NCI-H2029 (cell line): Measurements from ENCODE around the gene SESN3.
A peak's percentile ranks its signal among the peaks of the same experiment; 100 is the strongest.
"Not testable (repeated sequence)": the region's sequence is repeated elsewhere in the genome, so short reads cannot be mapped to it uniquely, and the experiment has no call there.

Experiments
- DNase-seq: peaks from one replicate; lab custom pipeline; 2025; lab: John Stamatoyannopoulos, UW

The SESN3 gene

GRCh38 chr11:95248666-95249467, 17.9 kb upstream of the SESN3 start:
- no peak for DNase-seq

DNA sequence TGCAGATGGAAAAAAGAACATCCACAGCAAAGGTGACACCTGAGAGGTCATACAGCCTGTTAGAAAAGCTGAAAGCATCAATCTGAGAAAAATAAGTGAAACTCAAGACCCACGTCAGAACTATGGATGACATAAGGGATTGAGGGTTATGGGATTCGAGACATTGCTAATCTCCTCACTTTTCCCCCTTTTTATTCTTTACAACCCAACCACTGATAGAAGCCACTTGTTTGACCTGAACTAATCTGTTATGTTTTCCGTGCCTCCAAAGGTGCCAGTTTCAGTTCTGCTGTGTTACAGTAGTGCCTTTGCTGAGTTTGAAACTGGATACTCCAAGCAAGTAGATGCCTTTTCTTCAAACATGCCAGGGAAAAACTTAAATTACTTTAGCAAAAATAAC, 16.9 kb upstream of the SESN3 start:
- DNase-seq, result no peak

DNA sequence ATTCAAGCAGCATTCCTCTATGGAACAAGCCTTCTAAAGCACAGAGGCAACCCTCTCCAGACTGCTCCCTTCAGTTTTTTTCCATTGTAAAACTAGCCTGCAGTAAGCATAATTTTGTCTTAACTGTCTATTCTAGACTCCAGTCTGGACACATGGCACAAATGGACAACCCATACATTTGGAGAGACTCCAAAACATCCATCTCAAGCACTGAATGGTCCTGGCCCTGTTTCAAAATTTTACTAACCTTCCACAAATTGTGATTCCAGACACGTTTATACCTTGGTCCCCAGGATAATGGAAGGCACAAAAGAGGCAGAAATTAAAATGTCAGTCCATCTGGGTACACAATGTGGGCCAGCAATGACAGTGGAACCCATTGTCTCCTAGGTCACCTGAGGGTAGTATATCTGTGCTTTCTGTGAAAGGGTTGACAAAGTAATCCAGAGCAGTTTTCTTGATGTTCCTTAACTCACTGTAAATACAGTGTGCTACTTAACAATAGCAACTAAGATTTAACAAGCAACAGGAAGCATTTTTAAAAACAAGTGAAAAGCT, 16.2 kb upstream of the SESN3 start:
- DNase-seq, result no peak

DNA sequence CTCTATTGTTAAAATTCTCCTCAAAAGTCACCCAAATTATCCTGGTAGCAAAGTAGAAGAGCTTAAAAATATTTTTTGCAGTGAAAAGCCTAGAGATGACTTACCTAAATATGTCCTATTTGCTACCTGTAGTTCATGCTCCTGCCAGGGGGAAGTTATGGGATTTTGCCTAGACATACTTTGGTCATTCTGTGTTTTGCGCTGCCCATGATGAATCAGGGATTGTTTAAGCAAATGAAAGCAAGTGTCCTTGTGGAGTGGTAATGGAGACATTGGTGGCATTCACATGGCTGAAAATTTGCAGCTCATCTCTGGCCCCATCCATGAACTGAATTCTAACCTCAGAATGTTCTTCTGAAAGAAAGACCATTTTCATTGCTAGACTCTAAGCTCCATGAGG, 14.6 kb upstream of the SESN3 start:
- no peak for DNase-seq

- no peak for DNase-seq
These were observed 14.0 kb upstream of the SESN3 start for GRCh38 chr11:95245038-95245437.

- no peak for DNase-seq
These were observed 12.7 kb upstream of the SESN3 start for GRCh38 chr11:95243673-95244072.

DNA sequence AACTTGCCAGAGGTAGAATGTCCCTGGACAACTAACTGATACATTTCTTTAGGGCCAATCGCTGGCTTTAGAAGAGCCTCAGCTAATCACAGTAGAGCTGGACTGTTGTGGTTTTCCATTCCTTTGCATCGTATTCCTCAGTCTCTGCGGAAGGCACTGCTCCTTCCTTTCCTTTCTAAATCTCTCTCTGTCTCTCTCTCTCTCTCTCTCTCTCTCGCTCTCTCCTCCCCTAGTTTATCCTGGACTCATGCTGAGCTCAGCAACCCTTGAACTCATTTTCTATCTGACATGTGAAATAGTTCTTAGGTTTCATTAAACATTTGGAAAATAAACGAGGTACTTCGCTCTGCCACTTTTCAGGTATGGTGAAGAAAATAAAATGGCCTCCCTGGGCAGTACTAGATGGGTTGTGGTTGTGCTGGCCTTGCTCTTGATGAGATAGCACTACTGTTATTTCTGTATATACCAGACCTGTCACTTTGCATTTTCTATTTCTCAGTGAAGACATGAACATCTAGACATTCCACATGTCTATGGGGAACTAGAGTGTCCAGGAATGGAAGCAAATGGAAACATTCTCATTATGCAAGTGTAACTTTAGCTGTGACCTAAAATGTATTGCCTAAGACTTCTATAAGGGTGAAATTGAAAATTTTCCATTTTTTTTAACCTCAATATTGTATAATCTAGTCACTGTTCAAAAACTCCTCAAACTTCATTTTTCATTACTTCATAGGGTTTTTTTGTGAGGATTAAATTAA, 12.0 kb upstream of the SESN3 start:
- DNase-seq, result no peak

GRCh38 chr11:95242091-95242844, 11.3 kb upstream of the SESN3 start:
- DNase-seq, result no peak

DNA sequence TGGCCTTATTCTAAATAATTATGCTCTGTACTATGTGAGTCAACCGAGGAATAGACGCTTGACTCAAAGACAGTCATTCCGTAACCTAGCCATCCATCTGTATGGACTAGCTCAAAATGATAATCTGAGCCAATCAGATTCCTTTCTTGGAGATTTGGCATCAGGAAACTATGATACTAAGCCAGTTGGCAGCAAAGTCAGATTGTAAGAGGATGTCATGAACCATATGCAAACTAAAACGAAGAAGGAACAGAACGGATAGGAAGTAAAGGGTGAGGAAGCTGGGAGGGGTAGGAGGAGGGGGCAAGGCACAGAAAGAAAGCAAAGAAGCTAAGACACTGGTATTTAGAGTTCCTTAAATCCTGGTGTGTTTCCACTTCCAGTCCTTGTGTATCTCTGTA, 10.7 kb upstream of the SESN3 start:
- no peak for DNase-seq

- DNase-seq, result no peak
These were observed 9.1 kb upstream of the SESN3 start for GRCh38 chr11:95239871-95240649.

- no peak for DNase-seq
These were observed 1.7 kb upstream of the SESN3 start for GRCh38 chr11:95232666-95233065.

DNA sequence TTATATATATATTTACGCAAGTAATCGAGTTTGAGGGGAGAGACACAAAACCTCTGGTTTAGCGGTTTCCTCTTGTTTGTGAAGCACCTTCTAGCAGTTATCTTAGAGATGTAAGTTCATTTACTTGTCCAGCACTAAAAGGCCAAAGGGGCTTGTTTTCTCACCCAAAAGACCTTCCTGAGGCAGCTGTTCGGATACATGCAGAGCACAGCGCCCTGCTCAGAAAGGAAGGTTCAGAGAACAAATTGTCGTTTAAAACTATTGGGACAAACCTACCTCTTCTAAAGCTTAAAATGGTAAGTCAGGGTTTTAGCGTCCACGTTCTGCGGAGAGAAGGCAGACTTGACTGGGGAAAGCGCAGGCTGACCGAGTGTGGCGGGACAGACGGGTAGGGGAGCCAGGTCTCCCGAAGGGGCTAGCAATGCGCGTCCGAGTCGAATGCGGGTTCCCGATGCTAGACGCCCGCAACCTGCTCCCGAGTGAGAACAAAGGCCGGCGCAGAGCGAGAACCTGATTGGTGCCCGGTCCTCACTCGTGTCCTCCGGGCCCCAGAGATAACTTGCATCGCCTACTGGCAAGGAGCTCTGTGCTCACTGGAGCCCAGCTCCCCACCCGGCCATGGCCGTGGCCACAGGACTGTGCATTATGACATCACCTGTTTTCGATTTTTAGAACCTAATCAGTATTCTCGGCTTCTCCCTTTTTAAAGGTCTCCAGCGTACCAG, 1.0 kb upstream of the SESN3 start:
- DNase-seq, result peak; percentile 32

DNA sequence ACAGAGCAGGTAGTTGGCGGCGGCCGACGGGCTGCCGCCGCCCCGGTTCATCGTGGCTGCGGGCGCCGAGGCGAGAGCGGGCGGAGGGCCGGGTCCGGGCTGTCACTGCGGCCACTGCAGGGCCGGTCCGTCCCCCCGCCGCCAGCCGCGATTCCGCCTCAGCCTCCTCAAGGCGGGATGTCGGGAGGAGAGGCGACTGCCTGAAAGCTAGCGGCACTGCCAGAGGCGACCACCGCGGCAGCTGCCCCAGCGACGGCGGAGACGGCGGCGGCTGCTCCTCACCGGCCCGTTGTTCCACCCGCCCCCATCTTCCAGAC, 234 bp downstream of the SESN3 start:
- DNase-seq, result no peak

GRCh38 chr11:95229993-95230809, 801 bp downstream of the SESN3 start:
- DNase-seq, result no peak

DNA sequence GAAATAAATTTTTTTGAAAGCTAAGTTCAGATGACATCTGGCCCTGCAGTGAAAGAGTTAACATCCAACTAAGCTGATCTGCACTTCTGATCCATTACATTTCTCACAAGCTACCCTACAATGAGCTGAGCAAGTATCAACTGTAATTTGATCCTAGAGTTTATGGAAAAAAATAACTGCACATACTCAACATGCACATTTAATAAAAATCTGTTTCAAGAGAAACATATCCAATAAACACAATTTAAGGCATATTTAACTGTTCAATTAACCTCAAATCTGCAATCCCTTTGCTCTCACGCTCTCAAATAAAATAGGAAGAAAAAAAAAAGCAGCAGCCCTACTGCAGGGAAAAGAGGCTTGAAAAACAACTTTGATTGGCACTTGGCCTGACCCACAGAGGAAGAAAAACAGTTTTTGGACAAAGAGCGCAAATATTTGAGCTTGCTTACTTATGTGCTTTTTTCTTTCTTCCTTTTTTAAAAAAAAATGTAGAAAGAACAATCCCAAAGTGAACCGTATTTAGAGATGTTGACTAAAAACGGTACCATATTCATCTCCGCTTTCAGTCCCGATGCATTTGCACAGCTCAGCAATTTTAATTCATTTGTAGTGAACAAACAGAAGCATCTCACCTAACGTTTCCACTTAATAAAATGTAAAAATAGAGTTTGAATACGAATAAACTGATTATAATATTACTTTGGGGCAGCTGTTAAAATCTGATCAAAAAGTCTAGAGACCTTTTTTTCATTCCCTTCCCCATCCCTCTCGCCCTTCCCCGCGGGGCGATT, 1.6 kb downstream of the SESN3 start:
- no peak for DNase-seq

- DNase-seq, result no peak
These were observed 2.8 kb downstream of the SESN3 start for GRCh38 chr11:95228081-95228749.

GRCh38 chr11:95227060-95227459, 3.9 kb downstream of the SESN3 start:
- not testable (repeated sequence) for DNase-seq

DNA sequence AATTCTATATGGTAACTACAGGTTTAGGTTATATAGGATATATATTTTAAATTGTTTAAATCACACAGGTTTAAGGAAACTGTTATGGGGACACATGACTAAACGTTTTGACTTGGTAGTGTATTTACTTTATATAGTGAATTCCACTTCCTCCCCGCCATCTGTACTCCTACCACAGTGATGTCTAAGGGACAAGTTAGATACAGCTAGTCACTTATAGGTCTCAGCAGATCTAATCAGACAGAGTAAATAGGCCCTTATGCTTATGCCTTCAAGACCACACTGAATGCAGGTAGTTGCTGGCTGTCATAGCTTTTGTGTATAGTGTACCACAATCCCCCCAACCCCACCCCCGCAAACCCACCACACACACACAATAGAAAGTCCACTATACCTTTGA, 8.2 kb downstream of the SESN3 start:
- DNase-seq, result no peak

DNA sequence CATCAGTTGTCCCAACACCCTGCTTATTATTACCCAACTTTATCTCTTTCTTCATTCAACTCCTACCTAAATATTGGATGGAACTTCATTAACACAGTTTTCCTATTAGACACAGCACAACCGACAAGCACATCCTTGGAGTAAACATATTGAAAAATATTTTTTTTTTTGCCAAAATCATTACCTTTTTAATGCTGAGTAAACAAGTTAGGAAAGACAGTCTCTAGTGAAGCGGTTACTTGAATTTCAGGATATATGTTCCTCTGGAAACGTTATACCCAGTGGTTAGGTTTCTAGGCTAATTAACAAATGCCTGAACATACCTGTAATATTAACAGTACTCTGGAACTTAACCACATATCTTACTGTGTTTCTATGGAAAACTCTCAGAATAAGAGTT, 11.4 kb downstream of the SESN3 start:
- no peak for DNase-seq
